HUDEP-2 (cell line): ENCODE results near the gene GRSF1.
"Not testable (repeated sequence)": the region's sequence is repeated elsewhere in the genome, so short reads cannot be mapped to it uniquely, and the experiment has no call there.

ENCODE experiments used
- DNase-seq, 76 experiments: peaks; one replicate each; lab custom pipeline; 2025; ENCODE audit not compliant: unreplicated experiment in 76 of 76; lab: John Stamatoyannopoulos, UW

GRSF1 gene, protein sequence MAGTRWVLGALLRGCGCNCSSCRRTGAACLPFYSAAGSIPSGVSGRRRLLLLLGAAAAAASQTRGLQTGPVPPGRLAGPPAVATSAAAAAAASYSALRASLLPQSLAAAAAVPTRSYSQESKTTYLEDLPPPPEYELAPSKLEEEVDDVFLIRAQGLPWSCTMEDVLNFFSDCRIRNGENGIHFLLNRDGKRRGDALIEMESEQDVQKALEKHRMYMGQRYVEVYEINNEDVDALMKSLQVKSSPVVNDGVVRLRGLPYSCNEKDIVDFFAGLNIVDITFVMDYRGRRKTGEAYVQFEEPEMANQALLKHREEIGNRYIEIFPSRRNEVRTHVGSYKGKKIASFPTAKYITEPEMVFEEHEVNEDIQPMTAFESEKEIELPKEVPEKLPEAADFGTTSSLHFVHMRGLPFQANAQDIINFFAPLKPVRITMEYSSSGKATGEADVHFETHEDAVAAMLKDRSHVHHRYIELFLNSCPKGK

DNA sequence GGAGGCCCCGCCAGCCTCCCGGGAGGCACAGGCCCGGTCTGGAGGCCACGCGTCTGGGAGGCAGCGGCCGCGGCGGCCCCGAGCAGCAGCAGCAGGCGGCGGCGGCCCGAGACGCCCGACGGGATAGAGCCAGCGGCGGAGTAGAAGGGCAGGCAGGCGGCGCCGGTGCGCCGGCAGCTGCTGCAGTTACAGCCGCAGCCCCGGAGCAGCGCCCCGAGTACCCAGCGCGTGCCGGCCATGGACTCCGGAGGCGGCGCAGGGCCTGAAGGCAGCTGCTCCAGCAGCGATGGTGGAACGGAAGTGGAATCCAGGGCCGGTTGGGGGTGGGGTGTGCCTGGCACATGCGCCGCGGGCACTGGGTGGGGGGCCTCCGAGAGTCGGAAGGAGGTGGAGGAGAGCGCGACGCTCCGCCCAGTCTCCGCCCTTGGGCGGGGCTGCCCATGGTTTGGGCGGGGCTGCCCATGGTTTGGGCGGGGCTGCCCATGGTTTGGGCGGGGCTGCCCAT, at the start of gene GRSF1:
Gene GRSF1 (minus strand): TSS at position 302 of the 505 bp plus-strand sequence. CDS start 63 bp downstream, at position 239.
- peak in 74 of 76 experiments; percentile 22 to 94 (median 84) for DNase-seq

DNA sequence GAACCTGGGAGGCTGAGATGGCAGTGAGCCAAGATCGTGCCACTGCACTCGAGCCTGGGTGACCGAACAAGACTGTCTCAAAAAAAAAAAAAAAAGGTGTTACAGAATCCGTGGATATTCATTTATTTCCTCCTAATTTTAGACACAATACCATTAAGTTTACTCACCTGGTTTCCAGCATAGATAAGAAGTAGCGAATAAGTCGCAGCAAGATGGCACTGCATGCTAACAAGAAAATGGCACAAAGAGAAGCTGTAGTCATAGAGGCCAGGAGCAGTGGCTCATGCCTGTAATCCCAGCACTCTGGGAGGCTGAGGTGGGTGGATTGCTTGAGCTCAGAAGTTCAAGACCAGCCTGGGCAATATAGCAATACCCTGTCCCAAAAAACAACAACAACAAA, 45.5 kb upstream of the GRSF1 start:
- DNase-seq = peak in 1 of 76 experiments; percentile 7

DNA sequence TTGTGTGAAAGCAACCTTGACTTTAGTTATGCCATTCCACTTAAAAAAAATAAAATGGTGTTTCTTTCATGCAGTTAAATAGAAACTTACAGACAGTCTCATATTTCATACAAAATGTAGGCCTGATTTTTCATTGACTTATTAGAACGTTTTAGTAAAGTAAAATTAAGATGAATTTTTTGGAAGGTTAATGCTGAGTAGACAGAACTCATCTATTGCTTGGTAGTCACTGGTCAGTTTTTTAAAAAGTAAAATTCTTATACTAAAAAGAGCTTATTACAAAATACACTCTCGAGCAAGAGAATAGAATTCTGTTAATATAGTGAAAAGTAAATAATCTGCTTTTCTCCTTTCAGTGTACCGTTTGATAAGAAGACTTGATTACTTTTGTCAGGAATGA, 41.0 kb upstream of the GRSF1 start:
- no peak for DNase-seq

DNA sequence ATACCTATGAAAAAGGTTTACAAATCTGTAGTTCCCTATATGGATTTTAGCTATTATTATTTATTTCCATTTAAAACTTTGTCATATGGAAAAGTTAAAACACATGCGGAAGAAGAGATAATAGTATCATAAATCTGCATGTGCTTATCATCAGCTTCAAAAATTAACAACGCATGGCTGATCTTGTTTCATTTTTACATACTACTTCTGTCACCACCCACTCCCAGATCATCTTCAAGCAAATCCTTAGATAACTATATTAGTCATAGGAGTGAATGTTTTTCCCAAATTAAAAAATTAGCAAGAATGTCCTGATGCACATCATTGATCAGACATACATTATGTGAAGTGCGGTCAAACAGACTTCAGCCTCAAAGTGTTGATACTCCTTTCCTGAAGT, 37.9 kb upstream of the GRSF1 start:
- peak in 1 of 76 experiments; percentile 13 for DNase-seq

DNA sequence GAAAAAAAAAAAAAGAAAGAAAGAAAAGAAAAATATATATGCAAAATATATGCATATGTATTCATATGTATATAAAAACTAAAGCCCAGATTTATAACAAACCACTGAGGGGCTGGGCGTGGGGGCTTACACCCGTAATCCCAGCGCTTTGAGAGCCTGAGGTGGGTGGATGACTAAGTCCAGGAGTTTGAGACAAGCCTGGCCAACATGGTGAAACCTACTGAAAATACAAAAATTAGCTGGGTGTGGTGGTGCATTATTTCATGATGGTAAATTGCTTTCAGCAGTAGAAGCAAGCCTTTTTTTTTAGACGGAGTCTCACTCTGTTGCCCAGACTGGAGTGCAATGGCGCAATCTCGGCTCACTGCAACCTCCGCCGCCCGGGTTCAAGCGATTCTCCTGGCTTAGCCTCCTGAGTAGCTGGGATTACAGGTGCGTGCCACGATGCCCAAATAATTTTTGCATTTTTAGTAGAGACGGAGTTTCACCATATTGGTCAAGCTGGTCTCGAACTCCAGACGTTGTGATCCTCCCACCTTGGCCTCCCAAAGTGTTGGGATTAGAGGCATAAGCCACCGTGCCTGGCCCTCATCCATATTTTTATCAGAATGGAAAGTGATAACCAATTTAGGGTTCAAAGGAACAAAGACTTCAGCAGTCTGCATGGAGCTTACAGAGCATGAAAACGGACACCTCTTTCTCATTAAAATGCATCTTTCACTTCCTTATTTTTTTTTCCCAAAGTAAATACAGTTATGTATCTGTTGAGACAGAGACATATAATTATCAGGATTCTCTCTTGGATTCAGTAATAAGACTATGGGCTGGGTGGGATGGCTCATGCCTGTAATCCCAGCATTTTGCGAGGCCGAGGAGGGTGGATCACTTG, 34.8 kb upstream of the GRSF1 start:
- DNase-seq = no peak

DNA sequence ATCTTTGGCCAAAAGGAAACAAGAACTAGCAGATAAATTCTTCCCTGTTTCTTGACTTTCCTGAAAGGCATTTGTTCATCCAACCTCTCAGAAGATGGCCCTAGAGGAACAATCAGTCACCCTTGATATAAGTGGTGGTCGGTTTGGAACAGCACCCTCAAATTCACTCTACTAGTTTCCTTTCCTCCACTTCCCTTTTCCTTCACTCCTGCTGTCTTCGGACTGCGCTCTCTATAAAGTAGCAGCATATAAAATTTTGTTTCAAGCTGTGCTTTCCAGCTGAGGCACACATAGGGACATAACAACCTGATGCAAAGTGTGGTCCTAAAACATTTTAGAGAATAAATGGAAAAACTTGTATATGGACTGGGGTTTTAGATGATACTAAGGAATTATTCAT, 33.5 kb upstream of the GRSF1 start:
- no peak for DNase-seq

DNA sequence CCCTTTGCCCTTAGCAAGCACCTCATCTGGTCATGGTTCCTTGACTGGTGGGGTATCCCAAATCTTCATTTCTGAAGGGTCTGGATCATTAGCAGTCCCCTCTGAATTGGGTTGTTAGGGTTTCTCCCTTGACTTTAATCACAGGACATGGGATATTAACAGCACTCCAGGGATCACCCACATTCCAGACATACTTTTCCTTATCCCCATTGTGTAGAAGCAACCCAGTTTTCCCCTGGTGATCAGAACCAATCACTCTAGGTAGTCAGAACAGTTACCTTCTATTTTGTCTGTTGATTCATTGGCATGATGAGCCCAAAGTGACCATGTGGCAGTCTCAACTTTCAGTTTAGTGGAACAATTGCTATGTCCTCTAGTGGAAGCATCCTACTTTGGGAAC, 29.1 kb upstream of the GRSF1 start:
- DNase-seq = no peak

DNA sequence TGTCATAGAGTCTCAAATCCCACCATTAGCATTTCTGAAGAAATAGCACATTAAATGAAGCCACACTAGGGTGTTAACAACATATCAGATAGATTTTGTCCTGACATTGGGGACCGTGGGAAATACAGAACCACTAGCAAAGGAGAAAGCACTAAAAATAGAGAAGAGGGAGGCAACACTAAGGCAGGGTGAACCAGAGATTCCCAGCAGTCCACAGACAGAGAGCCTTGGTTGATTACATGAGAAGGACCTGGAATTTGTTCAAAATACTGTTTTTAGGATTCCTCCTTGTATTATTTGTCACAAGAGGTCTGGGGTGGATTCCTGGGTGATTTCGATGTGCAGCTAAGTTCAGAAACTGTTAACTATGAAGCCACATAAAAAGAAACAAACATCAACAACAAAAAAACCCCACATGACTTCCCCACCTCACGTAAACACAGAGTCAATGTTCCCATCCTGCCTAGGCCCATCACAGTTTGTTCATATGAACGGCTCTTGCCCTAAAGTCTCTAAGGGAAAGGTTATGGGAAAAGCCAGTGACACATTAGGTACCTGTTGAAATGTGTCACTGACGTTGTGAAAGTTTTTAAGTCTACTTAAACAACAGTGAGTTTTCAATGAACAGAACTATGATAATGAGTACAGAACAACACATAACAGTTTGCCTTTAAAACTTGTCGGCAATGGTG, 23.6 kb upstream of the GRSF1 start:
- no peak for DNase-seq

DNA sequence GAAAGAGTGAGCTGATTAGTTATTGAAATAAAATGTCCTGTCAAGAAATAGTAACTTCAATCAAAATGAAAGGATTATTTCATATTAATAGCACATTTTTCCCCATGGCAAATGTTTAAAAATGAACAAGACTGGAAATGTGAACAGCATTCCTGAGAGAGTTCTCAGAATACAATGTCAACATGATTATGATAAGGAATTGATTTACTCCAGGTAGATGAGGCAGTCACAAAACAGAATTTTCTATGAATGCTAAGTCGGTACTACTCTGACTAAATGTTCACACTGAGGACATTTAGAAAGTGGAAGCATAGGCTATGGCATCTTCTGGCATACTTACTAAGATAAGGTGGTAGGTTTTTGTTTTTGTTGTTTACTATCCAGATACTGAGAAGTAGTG, 19.4 kb upstream of the GRSF1 start:
- no peak for DNase-seq

DNA sequence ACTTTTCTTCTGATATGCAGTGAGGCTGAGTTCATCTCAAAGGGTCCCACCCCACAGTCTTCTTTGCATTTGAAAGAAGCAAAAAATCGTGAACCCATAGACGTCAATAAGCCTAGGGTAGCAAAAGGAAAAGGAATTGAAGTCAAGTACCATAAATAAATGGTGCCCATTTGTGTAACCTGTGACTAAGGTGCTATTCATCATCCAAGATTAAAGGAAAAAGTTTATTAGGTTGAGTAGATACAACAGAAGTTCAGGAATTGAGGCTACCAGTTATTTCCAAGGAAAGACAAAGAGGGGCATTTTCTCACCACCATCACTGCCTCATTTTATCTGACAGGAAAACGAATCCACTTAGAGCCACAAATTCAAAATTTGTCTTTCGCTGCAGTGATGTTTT, 18.8 kb upstream of the GRSF1 start:
- no peak for DNase-seq

DNA sequence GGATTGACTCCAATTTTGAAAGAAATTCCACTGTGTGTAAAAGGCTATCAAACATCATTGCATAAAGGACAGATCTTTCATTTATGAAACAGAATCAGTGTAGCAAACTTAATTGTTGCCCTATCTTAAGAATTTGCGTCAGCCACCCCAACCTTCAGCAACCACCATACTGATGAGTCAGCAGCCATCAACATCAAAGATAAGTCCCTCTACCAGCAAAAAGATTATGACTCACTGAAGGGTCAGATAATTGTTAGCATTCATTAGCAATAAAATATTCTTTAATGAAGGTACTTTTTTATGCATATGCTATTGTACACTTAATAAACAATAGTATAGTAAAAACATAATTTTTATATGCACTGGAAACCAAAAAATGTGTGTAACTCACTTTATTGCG, 15.8 kb upstream of the GRSF1 start:
- DNase-seq = peak in 17 of 76 experiments; percentile 0 to 37 (median 11)

DNA sequence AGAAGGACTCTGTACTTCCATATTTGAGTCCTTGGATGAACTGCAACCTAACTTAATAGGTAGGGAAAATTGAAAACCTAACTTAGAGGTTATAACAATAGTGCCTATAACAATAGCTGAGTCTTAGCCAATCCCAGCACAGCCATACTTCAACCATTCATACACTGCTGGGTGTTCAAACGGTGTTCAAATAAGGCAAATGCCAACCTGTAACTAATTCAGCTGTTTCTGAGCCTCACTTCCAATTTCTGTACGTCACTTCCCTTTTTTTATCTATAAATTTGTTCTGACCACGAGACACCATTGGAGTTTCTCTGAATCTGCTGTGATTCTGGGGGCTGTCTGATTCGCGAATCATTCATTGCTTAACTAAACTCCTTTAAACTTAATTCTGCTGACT, 9.6 kb upstream of the GRSF1 start:
- peak in 1 of 76 experiments; percentile 1 for DNase-seq

DNA sequence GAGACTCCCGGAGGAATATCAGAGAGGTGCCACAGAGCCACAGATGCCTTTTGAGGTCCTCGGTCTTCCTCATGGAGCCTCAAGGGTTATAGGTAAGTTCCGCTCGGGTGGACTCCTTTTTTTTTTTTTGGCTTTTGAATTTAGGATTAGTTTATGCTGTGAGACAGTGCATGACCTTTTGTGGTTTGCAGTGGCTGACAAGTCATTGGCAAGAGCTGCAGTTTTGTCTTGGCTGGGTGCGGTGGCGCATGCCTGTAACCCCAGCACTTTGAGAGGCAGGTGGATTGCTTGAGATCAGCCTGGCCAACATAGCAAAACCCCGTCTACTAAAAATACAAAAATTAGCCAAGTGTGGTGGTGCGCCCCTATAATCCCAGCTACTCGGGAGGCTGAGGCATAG, 4.5 kb upstream of the GRSF1 start:
- peak in 1 of 76 experiments; percentile 1 for DNase-seq

DNA sequence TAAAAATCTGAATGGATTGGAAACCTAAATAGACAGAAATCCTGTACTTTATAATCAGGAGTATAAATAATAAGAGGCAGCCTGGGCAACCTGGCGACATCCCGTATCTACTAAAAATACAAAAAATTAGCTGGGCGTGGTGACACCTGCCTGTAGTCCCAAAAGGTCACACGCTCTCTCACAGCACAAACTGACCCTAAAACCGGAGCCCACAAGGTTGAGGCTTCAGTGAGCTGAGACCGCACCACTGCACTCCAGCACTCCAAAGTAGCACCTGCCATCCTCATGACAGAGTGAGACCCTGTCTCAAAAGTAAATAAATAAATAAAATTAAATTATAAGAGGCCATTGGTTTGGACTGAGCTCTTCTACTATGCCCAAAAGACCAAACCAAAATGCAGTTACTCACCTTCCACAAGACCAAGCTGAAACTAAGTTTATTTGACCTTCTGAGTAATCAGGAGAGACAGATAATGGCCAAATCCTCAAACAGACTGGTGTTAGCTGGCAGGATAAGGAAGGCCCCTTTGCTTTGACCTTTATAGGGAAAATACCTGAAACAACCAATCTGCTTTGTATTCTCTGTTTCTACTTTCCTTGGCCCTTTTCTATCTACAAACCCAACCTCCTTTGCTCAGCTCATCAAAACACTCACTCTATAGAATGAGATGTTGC, 3.2 kb upstream of the GRSF1 start:
- no peak for DNase-seq

DNA sequence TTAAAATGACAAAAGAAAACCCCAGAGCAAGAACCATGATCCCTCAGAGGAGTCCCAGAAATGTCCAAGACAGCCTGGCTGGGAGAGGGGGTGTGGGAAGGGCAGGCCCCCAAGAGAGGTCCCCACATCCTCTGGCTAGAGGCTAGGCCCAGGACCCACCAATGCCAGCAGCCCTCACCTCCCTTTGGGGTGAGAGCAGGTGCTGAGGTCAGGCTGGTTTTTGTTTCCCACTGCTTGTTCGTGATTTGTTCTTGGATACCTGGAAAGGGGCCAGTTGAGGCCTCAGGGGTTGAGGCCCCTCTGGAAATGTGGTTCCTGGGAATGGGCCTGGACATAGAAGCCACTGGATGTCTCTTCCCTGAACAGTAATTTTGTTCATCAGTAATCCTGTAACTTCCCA, 2.3 kb upstream of the GRSF1 start:
- no peak for DNase-seq

DNA sequence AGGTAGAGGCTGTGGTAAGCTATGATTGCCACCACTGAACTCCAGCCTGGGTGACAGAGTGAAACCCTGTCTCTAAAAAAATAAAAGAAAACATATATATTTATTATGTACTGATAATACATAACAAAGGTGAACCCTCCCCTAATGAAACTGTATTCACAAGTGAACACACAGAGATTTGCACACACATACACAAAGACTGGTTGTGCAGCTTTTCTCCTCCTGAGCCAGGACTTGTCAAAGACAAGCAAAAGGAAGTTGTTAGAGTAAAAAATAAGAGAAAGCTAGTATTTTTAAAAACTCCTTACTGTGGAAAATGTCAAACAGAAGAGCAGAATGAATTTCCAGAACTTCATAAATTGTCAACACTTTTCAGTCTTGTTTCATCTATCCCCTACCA, 1.5 kb upstream of the GRSF1 start:
- DNase-seq = no peak

DNA sequence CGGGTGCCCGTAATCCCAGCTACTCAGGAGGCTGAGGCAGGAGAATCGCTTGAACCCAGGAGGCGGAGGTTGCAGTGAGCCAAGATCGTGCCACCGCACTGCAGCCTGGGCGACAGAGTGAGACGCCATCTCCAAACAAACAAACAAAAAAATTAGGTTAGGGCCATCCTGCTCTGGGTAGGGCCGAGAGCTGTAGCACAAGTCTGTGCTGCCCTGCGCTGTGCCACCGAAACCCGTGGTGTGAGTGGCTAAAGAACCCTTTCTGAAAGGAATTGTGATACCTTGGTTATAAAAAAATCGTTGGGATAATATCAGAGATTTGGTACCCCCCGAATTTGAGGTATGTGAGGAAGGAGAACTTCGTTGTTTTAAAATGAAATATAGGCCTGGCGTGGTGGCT, 941 bp upstream of the GRSF1 start:
- not testable (repeated sequence) for DNase-seq

DNA sequence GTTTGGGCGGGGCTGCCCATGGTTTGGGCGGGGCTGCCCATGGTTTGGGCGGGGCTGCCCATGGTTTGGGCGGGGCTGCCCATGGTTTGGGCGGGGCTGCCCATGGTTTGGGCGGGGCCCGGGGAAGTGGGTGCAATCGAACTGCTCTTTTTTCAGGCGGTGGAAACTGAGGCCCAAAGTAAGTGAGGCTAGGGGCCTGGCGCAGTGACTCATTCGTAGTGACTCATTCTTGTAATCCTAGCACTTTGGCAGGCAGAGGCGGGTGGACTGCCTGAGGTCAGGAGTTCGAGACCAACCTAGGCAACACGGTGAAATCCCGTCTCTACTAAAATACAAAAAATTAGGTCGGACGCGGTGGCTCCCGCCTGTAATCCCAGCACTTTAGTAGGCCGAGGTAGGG, 447 bp upstream of the GRSF1 start:
- peak in 49 of 76 experiments; percentile 3 to 58 (median 34) for DNase-seq

DNA sequence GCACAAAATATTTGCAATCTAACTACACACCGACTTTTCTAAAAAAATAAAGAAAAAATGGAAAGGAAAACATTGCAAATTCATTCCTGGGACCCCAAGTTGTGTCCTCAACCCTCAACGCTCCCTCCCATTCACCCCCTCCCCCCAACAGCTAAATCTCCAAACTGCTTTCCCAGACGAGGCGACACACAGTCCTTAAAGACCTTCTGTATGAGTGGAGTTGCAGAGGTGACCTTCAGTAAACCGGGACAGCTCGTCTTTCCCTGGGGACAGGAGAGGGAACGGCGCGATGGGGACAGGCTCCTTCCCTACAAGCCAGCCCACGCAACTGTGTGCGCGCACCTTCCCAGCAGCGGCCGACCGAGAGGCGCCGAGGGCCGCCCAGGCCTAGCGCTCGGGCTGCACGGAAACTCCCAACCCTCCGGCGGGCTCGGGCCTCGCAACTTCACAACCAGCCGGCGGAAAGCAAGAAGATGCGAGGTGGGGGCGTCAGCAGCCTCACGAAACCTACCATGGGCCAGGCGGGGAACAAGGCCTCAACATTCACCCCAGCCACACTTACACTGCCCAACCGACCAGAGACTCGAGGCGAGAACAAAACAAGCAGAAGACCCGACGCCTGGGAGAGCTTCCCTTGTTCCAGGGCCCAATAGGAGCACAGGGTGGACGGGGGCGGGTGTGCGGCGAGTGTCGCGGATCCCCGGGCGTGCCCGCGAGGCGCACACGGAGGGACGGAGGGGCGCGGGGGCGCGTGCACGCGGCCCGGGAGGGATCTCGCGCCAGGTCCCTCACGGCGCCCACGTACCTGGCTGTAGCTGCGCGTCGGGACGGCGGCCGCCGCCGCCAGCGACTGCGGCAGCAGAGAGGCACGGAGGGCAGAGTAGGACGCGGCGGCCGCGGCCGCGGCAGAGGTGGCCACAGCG, 763 bp downstream of the GRSF1 start:
- DNase-seq = peak in 62 of 76 experiments; percentile 3 to 63 (median 39)
